ENCODE measurements around the gene FRMPD1.

DNA sequence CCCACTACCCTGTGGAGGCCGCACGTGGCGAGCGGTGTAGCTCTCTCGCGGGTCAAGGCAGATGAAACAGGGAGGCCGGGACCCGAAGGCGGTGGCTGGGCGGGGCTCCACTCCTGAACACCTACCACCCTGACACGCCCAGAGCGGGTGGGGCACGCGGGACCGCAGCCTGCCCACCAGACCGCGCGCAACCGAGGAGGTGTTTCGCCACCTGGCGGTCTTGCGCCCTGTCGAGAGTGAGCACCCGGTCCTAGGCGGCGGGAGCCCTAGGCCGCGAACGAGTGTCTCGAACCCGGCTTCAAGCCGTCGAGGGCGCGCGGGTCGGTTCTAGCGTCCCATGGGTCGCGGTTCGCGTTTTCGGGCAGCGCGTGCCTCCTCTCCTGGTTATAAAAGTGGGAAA lies 136.3 kb downstream of the FRMPD1 start:
- TF ChIP-seq, protein P1, sequence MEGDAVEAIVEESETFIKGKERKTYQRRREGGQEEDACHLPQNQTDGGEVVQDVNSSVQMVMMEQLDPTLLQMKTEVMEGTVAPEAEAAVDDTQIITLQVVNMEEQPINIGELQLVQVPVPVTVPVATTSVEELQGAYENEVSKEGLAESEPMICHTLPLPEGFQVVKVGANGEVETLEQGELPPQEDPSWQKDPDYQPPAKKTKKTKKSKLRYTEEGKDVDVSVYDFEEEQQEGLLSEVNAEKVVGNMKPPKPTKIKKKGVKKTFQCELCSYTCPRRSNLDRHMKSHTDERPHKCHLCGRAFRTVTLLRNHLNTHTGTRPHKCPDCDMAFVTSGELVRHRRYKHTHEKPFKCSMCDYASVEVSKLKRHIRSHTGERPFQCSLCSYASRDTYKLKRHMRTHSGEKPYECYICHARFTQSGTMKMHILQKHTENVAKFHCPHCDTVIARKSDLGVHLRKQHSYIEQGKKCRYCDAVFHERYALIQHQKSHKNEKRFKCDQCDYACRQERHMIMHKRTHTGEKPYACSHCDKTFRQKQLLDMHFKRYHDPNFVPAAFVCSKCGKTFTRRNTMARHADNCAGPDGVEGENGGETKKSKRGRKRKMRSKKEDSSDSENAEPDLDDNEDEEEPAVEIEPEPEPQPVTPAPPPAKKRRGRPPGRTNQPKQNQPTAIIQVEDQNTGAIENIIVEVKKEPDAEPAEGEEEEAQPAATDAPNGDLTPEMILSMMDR (IDR thresholded peaks at IDR 0.05), result no peak
- TF ChIP-seq POLR2A (IDR thresholded peaks at IDR 0.05), result no peak

All from adrenal gland (tissue), 5 donors.